HEK293 (cell line): ENCODE data around the gene GAPVD1.

Experiments used
- CTCF ChIA-PET: fragments of 350-600 bp; formaldehyde crosslinking; extraction: SDS; loops from one replicate; lab custom pipeline; 2021; ENCODE audit warnings: antibody characterized with exemption; lab: Yijun Ruan, JAX
- POLR2A ChIA-PET: fragments of 300-600 bp; formaldehyde crosslinking; extraction: SDS; loops from one replicate; lab custom pipeline; 2020; ENCODE audit warnings: antibody characterized with exemption, inconsistent platforms; lab: Yijun Ruan, JAX
- H3K27ac ChIP-seq: fragments of 200-500 bp; sonication (Bioruptor generic); 2 replicates; pipeline ENCODE4 v1.5.1; 2014; ENCODE audit warnings: low read depth, low read length, control low read depth, inconsistent platforms; ENCODE audit errors: extremely low read depth
- H3K36me3 ChIP-seq, 2 experiments: fragments of 200-500 bp in 1 of 2; sonication (Bioruptor generic) in 1 of 2; 1 replicate in 1 of 2; 2 replicates in 1 of 2; pipeline ENCODE4 v1.5.1; 2014 to 2017; ENCODE audit warnings: inconsistent platforms in 2 of 2, low read length in 2 of 2; ENCODE audit not compliant: control insufficient read depth in 2 of 2, insufficient read depth in 1 of 2
- H3K4me1 ChIP-seq: fragments of 200-500 bp; sonication (Bioruptor generic); 2 replicates; pipeline ENCODE4 v1.5.1; 2014; ENCODE audit warnings: mild to moderate bottlenecking, low read length, inconsistent platforms; ENCODE audit not compliant: control insufficient read depth, insufficient read depth
- H3K4me3 ChIP-seq: 2 replicates; pipeline ENCODE4 v1.5.1; 2011; ENCODE audit warnings: low read depth, mild to moderate bottlenecking, control low read depth, low read length, moderate library complexity
- H3K9me3 ChIP-seq: fragments of 200-500 bp; sonication (Bioruptor generic); 2 replicates; pipeline ENCODE4 v1.5.1; 2014; ENCODE audit warnings: low read depth, low read length, inconsistent platforms; ENCODE audit not compliant: control insufficient read depth, insufficient read depth
- AEBP2 ChIP-seq: fragments of 450-650 bp; formaldehyde crosslinking; IDR thresholded peaks from 2 replicates; pipeline ENCODE4 v1.5.1; 2016; ENCODE audit warnings: missing biosample characterization, missing genetic modification characterization, borderline replicate concordance
- BCL11B ChIP-seq: fragments of 450-650 bp; formaldehyde crosslinking; IDR thresholded peaks from 2 replicates; pipeline ENCODE4 v1.5.1; 2016; ENCODE audit warnings: low read depth, missing biosample characterization, missing genetic modification characterization
- BCL6B ChIP-seq: fragments of 450-650 bp; formaldehyde crosslinking; IDR thresholded peaks from 2 replicates; pipeline ENCODE4 v1.5.1; 2017; ENCODE audit warnings: missing biosample characterization, missing genetic modification characterization
- GLIS2 ChIP-seq: fragments of 450-650 bp; formaldehyde crosslinking; IDR thresholded peaks from 2 replicates; pipeline ENCODE4 v1.5.1; 2016; ENCODE audit warnings: missing biosample characterization, missing genetic modification characterization
- KLF10 ChIP-seq: fragments of 450-650 bp; IDR thresholded peaks from 2 replicates; pipeline ENCODE4 v1.5.1; 2018; ENCODE audit warnings: missing biosample characterization, mild to moderate bottlenecking, missing genetic modification characterization
- MEIS1 ChIP-seq: sonication (generic); formaldehyde crosslinking; IDR thresholded peaks from 2 replicates; pipeline ENCODE4 v1.8.1; 2022; ENCODE audit warnings: missing genetic modification reagents, mild to moderate bottlenecking, borderline replicate concordance
- PATZ1 ChIP-seq: fragments of 450-650 bp; formaldehyde crosslinking; IDR thresholded peaks from 2 replicates; pipeline ENCODE4 v1.5.1; 2016; ENCODE audit warnings: missing biosample characterization, missing genetic modification characterization
- SALL2 ChIP-seq: fragments of 450-650 bp; formaldehyde crosslinking; IDR thresholded peaks from 2 replicates; pipeline ENCODE4 v1.5.0; 2017; ENCODE audit warnings: missing biosample characterization, mild to moderate bottlenecking, missing genetic modification characterization, borderline replicate concordance
- SCRT1 ChIP-seq: fragments of 450-650 bp; formaldehyde crosslinking; IDR thresholded peaks from 2 replicates; pipeline ENCODE4 v1.5.1; 2016; ENCODE audit warnings: missing biosample characterization, missing genetic modification characterization, borderline replicate concordance
- SP2 ChIP-seq: fragments of 450-650 bp; formaldehyde crosslinking; IDR thresholded peaks from 2 replicates; pipeline ENCODE4 v1.5.1; 2016; ENCODE audit warnings: missing biosample characterization, missing genetic modification characterization
- ZBTB7A ChIP-seq: fragments of 450-650 bp; formaldehyde crosslinking; IDR thresholded peaks from 2 replicates; pipeline ENCODE4 v1.5.1; 2016; ENCODE audit warnings: low read depth, missing biosample characterization, missing genetic modification characterization
- ZNF148 ChIP-seq: fragments of 450-650 bp; formaldehyde crosslinking; IDR thresholded peaks from 2 replicates; pipeline ENCODE4 v1.5.0; 2017; ENCODE audit warnings: missing biosample characterization, missing genetic modification characterization, borderline replicate concordance
- ZNF2 ChIP-seq: fragments of 450-650 bp; formaldehyde crosslinking; IDR thresholded peaks from 2 replicates; pipeline ENCODE4 v1.5.1; 2016; ENCODE audit warnings: missing biosample characterization, missing genetic modification characterization
- ZNF202 ChIP-seq: fragments of 450-650 bp; formaldehyde crosslinking; IDR thresholded peaks from 2 replicates; pipeline ENCODE4 v1.5.1; 2016; ENCODE audit warnings: missing biosample characterization, missing genetic modification characterization, borderline replicate concordance
- ZNF211 ChIP-seq: fragments of 450-650 bp; formaldehyde crosslinking; IDR thresholded peaks from 2 replicates; pipeline ENCODE4 v1.5.1; 2016; ENCODE audit warnings: low read depth, missing biosample characterization, missing genetic modification characterization
- ZNF223 ChIP-seq: fragments of 450-650 bp; formaldehyde crosslinking; IDR thresholded peaks from 2 replicates; pipeline ENCODE4 v1.5.1; 2016; ENCODE audit warnings: missing biosample characterization, missing genetic modification characterization
- ZNF248 ChIP-seq: fragments of 450-650 bp; formaldehyde crosslinking; IDR thresholded peaks from 2 replicates; pipeline ENCODE4 v1.5.1; 2017; ENCODE audit warnings: missing biosample characterization, missing genetic modification characterization
- ZNF501 ChIP-seq: fragments of 450-650 bp; formaldehyde crosslinking; IDR thresholded peaks from 2 replicates; pipeline ENCODE4 v1.5.1; 2016; ENCODE audit warnings: missing biosample characterization, missing genetic modification characterization
- ZNF530 ChIP-seq: fragments of 450-650 bp; formaldehyde crosslinking; IDR thresholded peaks from 2 replicates; pipeline ENCODE4 v1.5.1; 2016; ENCODE audit warnings: low read depth, missing biosample characterization, missing genetic modification characterization
- ZNF624 ChIP-seq: fragments of 450-650 bp; formaldehyde crosslinking; IDR thresholded peaks from 2 replicates; pipeline ENCODE4 v1.5.1; 2017; ENCODE audit warnings: missing biosample characterization, missing genetic modification characterization
- ZNF626 ChIP-seq: fragments of 450-650 bp; sonication (Bioruptor Pico); formaldehyde crosslinking; IDR thresholded peaks from 2 replicates; pipeline ENCODE4 v1.5.1; 2018; ENCODE audit warnings: missing biosample characterization, missing genetic modification characterization, inconsistent platforms
- ZNF843 ChIP-seq: fragments of 450-650 bp; formaldehyde crosslinking; IDR thresholded peaks from 2 replicates; pipeline ENCODE4 v1.5.1; 2016; ENCODE audit warnings: missing biosample characterization, missing genetic modification characterization
- ZSCAN30 ChIP-seq: fragments of 450-650 bp; IDR thresholded peaks from 2 replicates; pipeline ENCODE4 v1.5.1; 2018; ENCODE audit warnings: missing biosample characterization, mild to moderate bottlenecking, missing genetic modification characterization, moderate library complexity
- ZSCAN5A ChIP-seq: fragments of 450-650 bp; formaldehyde crosslinking; IDR thresholded peaks from 2 replicates; pipeline ENCODE4 v1.5.1; 2016; ENCODE audit warnings: missing biosample characterization, missing genetic modification characterization

GAPVD1 gene

GRCh38 chr9:125409217-125409636, 147.6 kb downstream of the GAPVD1 start:
- POLR2A ChIA-PET: interaction anchor here (2.1 kb wide), 1 partner anchor 168 kb away, joined by 7 read pairs; the partner anchor contains the start of gene HSPA5

GRCh38 chr9:125409637-125410521, 148.3 kb downstream of the GAPVD1 start:
- Histone ChIP-seq H3K4me3 (no peak overlapping the region), H3K9me3 (no peaks in the 10 kb centered on the region), H3K4me1 (no peaks in the 10 kb centered on the region), H3K27ac (no peak overlapping the region), H3K36me3 (no peaks in the 10 kb centered on the region)
- POLR2A ChIA-PET: no interaction called here
- CTCF ChIA-PET: interaction anchor here (1.1 kb wide), 1 partner anchor 10 kb away, joined by 3 read pairs; no protein-coding TSS in a partner anchor
- TF ChIP-seq ZSCAN30 (tag by site-specific recombination) (no peak), ZSCAN5A (tag by site-specific recombination) (peak; percentile 65; the same call in 1 of the 2 replicates), ZNF624 (tag by site-specific recombination) (no peak), AEBP2 (0 out of 2 replicates have a peak, but pooled peaks have one; percentile 1), ZNF223 (tag by site-specific recombination) (no peak), SP2 (tag by site-specific recombination) (peak; percentile 28; the same call in 1 of the 2 replicates), ZNF148 (tag by site-specific recombination) (peak; percentile 23; the same call in 1 of the 2 replicates), BCL6B (tag by site-specific recombination) (peak; percentile 56; the same call in 1 of the 2 replicates), KLF10 (tag by site-specific recombination) (no peak), ZNF843 (no peak), ZNF626 (no peak), MEIS1 (no peak), ZBTB7A (tag by site-specific recombination) (peak; percentile 54; the same call in 1 of the 2 replicates), ZNF501 (tag by site-specific recombination) (no peak), ZNF211 (peak; percentile 30; the same call in 1 of the 2 replicates), SCRT1 (tag by site-specific recombination) (0 out of 2 replicates have a peak, but pooled peaks have one; percentile 9), ZNF202 (no peak), SALL2 (no peak)

More at GRCh38 chr9:125409217-125409636, 147.6 kb downstream of the GAPVD1 start:
- no peaks in the 10 kb centered on the region for H3K36me3 ChIP-seq
- CTCF ChIA-PET: interaction anchor here (0.7 to 2.6 kb wide), 6 partner anchors 10 to 1082 kb away, joined by 3 to 22 read pairs (median 8); no protein-coding TSS in a partner anchor
- no peaks in the 10 kb centered on the region for H3K4me1 ChIP-seq
- TF ChIP-seq ZNF2 (tag by site-specific recombination) (no peak), PATZ1 (tag by site-specific recombination) (peak; percentile 24; the same call in 1 of the 2 replicates), ZNF248 (no peak), GLIS2 (peak; percentile 13; the same call in 1 of the 2 replicates), BCL11B (tag by site-specific recombination) (no peak), SP2 (tag by site-specific recombination) (peak; percentile 50), ZNF530 (tag by site-specific recombination) (no peak)
- no peaks in the 10 kb centered on the region for H3K9me3 ChIP-seq
- no peak overlapping the region for H3K4me3 ChIP-seq
- H3K27ac ChIP-seq: no peak overlapping the region
